ENCODE data around the gene AP1M1. TPM values are rescaled to one million over a fixed set of nuclear protein-coding genes. Genes with fewer than 3 reads are reported as not detected.

Gene AP1M1
- total RNA-seq, 4 donors from 2014 or later, result 84.9 to 108 (median 88.4) TPM

- no peak for TF ChIP-seq CTCF (IDR thresholded peaks at IDR 0.05; ENCODE audit: low read depth)
Measured at GRCh38 chr19:16227837-16228636, 30.3 kb downstream of the AP1M1 start.

- no peak for TF ChIP-seq CTCF (IDR thresholded peaks at IDR 0.05; ENCODE audit: low read depth)
Measured at GRCh38 chr19:16228637-16229321, 31.1 kb downstream of the AP1M1 start.

GRCh38 chr19:16229322-16229641 is 31.6 kb downstream of the AP1M1 start:
- no peak for TF ChIP-seq CTCF (IDR thresholded peaks at IDR 0.05; ENCODE audit: low read depth)

GRCh38 chr19:16232127-16232526 is 34.4 kb downstream of the AP1M1 start:
- no peak for TF ChIP-seq CTCF (IDR thresholded peaks at IDR 0.05; ENCODE audit: low read depth)

GRCh38 chr19:16232568-16232967 is 34.9 kb downstream of the AP1M1 start:
- no peak for TF ChIP-seq CTCF (IDR thresholded peaks at IDR 0.05; ENCODE audit: low read depth)

- TF ChIP-seq CTCF (IDR thresholded peaks at IDR 0.05; ENCODE audit: low read depth), result no peak
Measured at GRCh38 chr19:16233081-16233776, 35.5 kb downstream of the AP1M1 start.

All from subcutaneous adipose tissue (tissue), 4 donors.